OCI-LY7 (cell line): ENCODE measurements around the gene CEP192. TPM values are rescaled to one million over a fixed set of nuclear protein-coding genes. Genes with fewer than 3 reads are reported as not detected.
"Not testable (repeated sequence)": the region's sequence is repeated elsewhere in the genome, so short reads cannot be mapped to it uniquely, and the experiment has no call there.

Experiments used
- BruUV-seq: library from RNA; stranded (reverse); fragments of 400-500 nt; replicated peaks from 2 replicates; lab custom pipeline; 2021; lab: Mats Ljungman, UMichigan
- CTCF ChIA-PET: fragments of 300-600 bp; sonication (Branson Sonifier 250); formaldehyde crosslinking; loops from one replicate; lab custom pipeline; 2022; ENCODE audit warnings: antibody characterized with exemption; ENCODE audit not compliant: unreplicated experiment; lab: Charles Lee
- POLR2A ChIA-PET: fragments of 300-600 bp; sonication (Branson Sonifier 250); formaldehyde crosslinking; loops from one replicate; lab custom pipeline; 2022; ENCODE audit warnings: antibody characterized with exemption; lab: Charles Lee
- DNase-seq: peaks from one replicate; pipeline ENCODE4 v3.0.0-alpha.2; 2015; ENCODE audit warnings: low spot score
- H2AFZ ChIP-seq: fragments of 200-600 bp; sonication (generic), shearing (Covaris generic); 2 replicates; pipeline ENCODE4 v1.6.1; 2014; ENCODE audit warnings: mild to moderate bottlenecking, antibody characterized with exemption, low read length, moderate library complexity
- H3K27ac ChIP-seq: fragments of 200-600 bp; sonication (generic); 2 replicates; pipeline ENCODE4 v1.5.1; 2014; ENCODE audit warnings: mixed run types, low read depth, mild to moderate bottlenecking, moderate library complexity, low read length, inconsistent platforms; ENCODE audit not compliant: poor library complexity, severe bottlenecking
- H3K36me3 ChIP-seq: fragments of 200-600 bp; sonication (generic); 2 replicates; pipeline ENCODE4 v1.6.1; 2014; ENCODE audit warnings: mild to moderate bottlenecking, antibody characterized with exemption, low read length, moderate library complexity, mixed read lengths; ENCODE audit not compliant: insufficient read depth
- H3K4me1 ChIP-seq: fragments of 200-600 bp; sonication (generic); 2 replicates; pipeline ENCODE4 v1.5.1; 2014; ENCODE audit warnings: mild to moderate bottlenecking, low read length; ENCODE audit not compliant: insufficient read depth, poor library complexity, severe bottlenecking
- H3K4me2 ChIP-seq: fragments of 200-600 bp; sonication (generic); 2 replicates; pipeline ENCODE4 v1.6.1; 2014; ENCODE audit warnings: mild to moderate bottlenecking, low read length
- H3K4me3 ChIP-seq: fragments of 200-600 bp; sonication (generic); 2 replicates; pipeline ENCODE4 v1.5.1; 2014; ENCODE audit warnings: mild to moderate bottlenecking, low read depth, low read length; ENCODE audit not compliant: poor library complexity, severe bottlenecking
- H3K79me2 ChIP-seq: fragments of 200-600 bp; sonication (generic); 2 replicates; pipeline ENCODE4 v1.6.1; 2016; ENCODE audit warnings: low read depth, mild to moderate bottlenecking, low read length, moderate library complexity, mixed read lengths; ENCODE audit not compliant: insufficient read depth
- H3K9me2 ChIP-seq: fragments of 200-600 bp; sonication (generic); 2 replicates; pipeline ENCODE4 v1.6.1; 2016; ENCODE audit warnings: mild to moderate bottlenecking, low read length, mixed read lengths; ENCODE audit not compliant: insufficient read depth
- H3K9me3 ChIP-seq: fragments of 200-600 bp; sonication (generic); 2 replicates; pipeline ENCODE4 v1.6.1; 2014; ENCODE audit warnings: mild to moderate bottlenecking, mixed run types, low read length, mixed read lengths
- H4K20me1 ChIP-seq: fragments of 200-600 bp; sonication (generic); 2 replicates; pipeline ENCODE4 v1.6.1; 2014; ENCODE audit warnings: mild to moderate bottlenecking, antibody characterized with exemption, low read length, moderate library complexity, mixed read lengths; ENCODE audit not compliant: insufficient read depth
- EZH2phosphoT487 ChIP-seq: fragments of 200-600 bp; sonication (generic); IDR thresholded peaks from 2 replicates; pipeline ENCODE4 v1.6.1; 2018; ENCODE audit warnings: low read depth, borderline replicate concordance, mild to moderate bottlenecking, mixed run types, antibody characterized with exemption, low read length, moderate library complexity, mixed read lengths
- intact Hi-C: fragments of 100-400 bp; cut with micrococcal nuclease; formaldehyde crosslinking; loops from one replicate; pipeline ENCODE4 v1.10.0; 2022; ENCODE audit not compliant: unreplicated experiment
- total RNA-seq, 2 experiments: library from RNA; depleted of rRNA in 1 of 2; stranded (reverse); fragments of >200 nt in 1 of 2; shearing (Covaris generic) in 1 of 2; gene quantifications; 2 replicates each; pipeline ENCODE4 v1.2.3, GENCODE V29; 2014 to 2022
- TF ChIP-seq, protein P1 (sequence below): fragments of 200-600 bp; sonication (generic); conservative IDR thresholded peaks from 2 replicates; pipeline ENCODE4 v1.5.1; 2014; ENCODE audit warnings: mild to moderate bottlenecking, antibody characterized with exemption, low read length, moderate library complexity, mixed read lengths

CEP192 gene
- total RNA-seq, 2 experiments from 2014 or later, result 55.5 to 59.9 TPM

GRCh38 chr18:13096719-13097118 lies 105.6 kb downstream of the CEP192 start:
- no TSS peak for BruUV-seq
- no peaks in the 10 kb centered on the region for H4K20me1 ChIP-seq
- DNase-seq, result no peak
- intact Hi-C loops, result no loop called here
- POLR2A ChIA-PET, result no interaction called here
- H3K9me2 ChIP-seq, result no peaks in the 10 kb centered on the region
- H3K9me3 ChIP-seq, result no peaks in the 10 kb centered on the region
- no peaks in the 10 kb centered on the region for H3K4me1 ChIP-seq
- H3K27ac ChIP-seq, result no peak overlapping the region
- no peak overlapping the region for H3K4me3 ChIP-seq
- no peak overlapping the region for H2AFZ ChIP-seq
- peaks cover 89% of the 10 kb centered on the region for H3K36me3 ChIP-seq
- TF ChIP-seq, protein P1, sequence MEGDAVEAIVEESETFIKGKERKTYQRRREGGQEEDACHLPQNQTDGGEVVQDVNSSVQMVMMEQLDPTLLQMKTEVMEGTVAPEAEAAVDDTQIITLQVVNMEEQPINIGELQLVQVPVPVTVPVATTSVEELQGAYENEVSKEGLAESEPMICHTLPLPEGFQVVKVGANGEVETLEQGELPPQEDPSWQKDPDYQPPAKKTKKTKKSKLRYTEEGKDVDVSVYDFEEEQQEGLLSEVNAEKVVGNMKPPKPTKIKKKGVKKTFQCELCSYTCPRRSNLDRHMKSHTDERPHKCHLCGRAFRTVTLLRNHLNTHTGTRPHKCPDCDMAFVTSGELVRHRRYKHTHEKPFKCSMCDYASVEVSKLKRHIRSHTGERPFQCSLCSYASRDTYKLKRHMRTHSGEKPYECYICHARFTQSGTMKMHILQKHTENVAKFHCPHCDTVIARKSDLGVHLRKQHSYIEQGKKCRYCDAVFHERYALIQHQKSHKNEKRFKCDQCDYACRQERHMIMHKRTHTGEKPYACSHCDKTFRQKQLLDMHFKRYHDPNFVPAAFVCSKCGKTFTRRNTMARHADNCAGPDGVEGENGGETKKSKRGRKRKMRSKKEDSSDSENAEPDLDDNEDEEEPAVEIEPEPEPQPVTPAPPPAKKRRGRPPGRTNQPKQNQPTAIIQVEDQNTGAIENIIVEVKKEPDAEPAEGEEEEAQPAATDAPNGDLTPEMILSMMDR, result no peak
- no peak for TF ChIP-seq EZH2phosphoT487
- no peaks in the 10 kb centered on the region for H3K79me2 ChIP-seq
- CTCF ChIA-PET, result no interaction called here
- no peak overlapping the region for H3K4me2 ChIP-seq

DNA sequence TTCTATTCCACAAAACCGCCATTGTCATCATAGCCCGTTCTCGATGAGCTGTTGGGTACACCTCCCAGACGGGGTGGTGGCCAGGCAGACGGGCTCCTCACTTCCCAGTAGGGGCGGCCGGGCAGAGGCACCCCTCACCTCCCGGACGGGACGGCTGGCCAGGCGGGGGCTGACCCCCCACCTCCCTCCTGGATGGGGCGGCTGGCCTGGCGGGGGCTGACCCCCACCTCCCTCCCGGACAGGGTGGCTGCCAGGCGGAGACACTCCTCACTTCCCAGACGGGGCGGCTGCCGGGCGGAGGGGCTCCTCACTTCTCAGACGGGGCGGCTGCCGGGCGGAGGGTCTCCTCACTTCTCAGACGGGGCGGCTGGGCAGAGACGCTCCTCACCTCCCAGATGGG lies 106.9 kb downstream of the CEP192 start:
- intact Hi-C loops, H3K9me3 ChIP-seq, H4K20me1 ChIP-seq, H3K4me2 ChIP-seq, H2AFZ ChIP-seq, POLR2A ChIA-PET, H3K27ac ChIP-seq, CTCF ChIA-PET, H3K79me2 ChIP-seq, H3K4me1 ChIP-seq, H3K4me3 ChIP-seq, DNase-seq, BruUV-seq, H3K9me2 ChIP-seq: not testable (repeated sequence)
- peaks cover 90% of the 10 kb centered on the region for H3K36me3 ChIP-seq

DNA sequence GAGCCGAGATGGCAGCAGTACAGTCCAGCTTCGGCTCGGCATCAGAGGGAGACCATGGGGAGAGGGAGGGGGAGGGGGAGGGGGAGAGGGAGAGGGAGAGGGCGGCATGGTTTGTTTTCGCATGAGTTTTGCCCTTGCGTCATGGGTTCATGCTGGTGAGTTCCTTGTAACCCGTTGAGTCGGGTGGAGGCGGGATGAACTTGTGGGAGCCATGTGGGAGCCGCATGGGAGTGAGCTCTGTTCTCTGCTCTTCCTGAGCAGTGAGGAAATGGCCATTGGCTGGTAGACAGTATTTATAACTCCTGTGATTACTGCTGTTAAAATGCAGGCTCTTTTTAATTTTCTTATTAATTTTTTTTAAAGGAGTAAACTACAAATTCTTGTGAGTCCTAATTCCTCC lies 108.0 kb downstream of the CEP192 start:
- ChIA-PET CTCF (no interaction called here), POLR2A (no interaction called here)
- no peaks in the 10 kb centered on the region for H3K9me3 ChIP-seq
- H3K36me3 ChIP-seq, result peaks cover 90% of the 10 kb centered on the region
- BruUV-seq, result no TSS peak
- no peak for DNase-seq
- no peaks in the 10 kb centered on the region for H4K20me1 ChIP-seq
- no peaks in the 10 kb centered on the region for H3K79me2 ChIP-seq
- H3K9me2 ChIP-seq, result no peaks in the 10 kb centered on the region
- H3K4me3 ChIP-seq, result no peak overlapping the region
- H2AFZ ChIP-seq, result no peak overlapping the region
- TF ChIP-seq EZH2phosphoT487, result no peak
- TF ChIP-seq, protein P1, result no peak
- no peaks in the 10 kb centered on the region for H3K4me1 ChIP-seq
- intact Hi-C loops, result no loop called here
- no peak overlapping the region for H3K4me2 ChIP-seq
- no peak overlapping the region for H3K27ac ChIP-seq
